ENCODE measurements around the gene HMMR. TPM values are rescaled to one million over a fixed set of nuclear protein-coding genes. Genes with fewer than 3 reads are reported as not detected.

HMMR gene
- total and polyA plus RNA-seq, 2 of the 4 experiments (the other 2 are of a cell fraction), result 13.0 to 24.6 TPM

DNA sequence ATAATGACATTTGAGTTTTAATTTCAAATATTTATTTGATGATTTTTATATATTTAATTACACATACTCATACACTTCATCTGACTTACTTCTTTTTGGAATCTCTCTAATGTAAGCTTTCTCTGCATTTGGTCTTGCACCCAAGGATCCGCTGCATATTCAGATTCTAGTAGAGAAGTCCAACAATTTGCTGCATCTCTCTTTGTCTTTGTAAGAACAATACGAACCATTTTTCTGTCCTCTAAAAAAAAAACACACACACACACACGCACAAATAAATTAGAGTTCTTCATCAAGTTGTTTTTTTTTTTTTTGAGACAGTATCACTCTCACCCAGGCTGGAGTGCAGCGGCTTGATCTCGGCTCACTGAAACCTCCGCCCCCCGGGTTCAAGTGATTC lies 3.6 kb upstream of the HMMR start:
- ChIA-PET CTCF (no interaction called here), POLR2A (ENCODE audit: unreplicated experiment) (no interaction called here)
- Histone ChIP-seq H4K5ac (ENCODE audit: low read depth, low read length) (no peak overlapping the region), H3K4me3 (ENCODE audit: insufficient read depth, low read depth, low read length) (no peak overlapping the region), H2BK120ac (ENCODE audit: low read depth, low read length) (no peak overlapping the region), H2AK5ac (ENCODE audit: low read depth, low read length) (no peak overlapping the region), H3K9ac (ENCODE audit: low read depth, low read length) (no peak overlapping the region), H3K9me3 (ENCODE audit: control insufficient read depth, insufficient read depth, low read length) (no peaks in the 10 kb centered on the region), H2BK20ac (ENCODE audit: low read depth, low read length) (no peak overlapping the region), H2AFZ (replicated peaks; ENCODE audit: low read length, poor library complexity) (no peak overlapping the region), H3K23ac (ENCODE audit: low read depth, low read length) (no peak overlapping the region), H3K56ac (ENCODE audit: extremely low read depth, insufficient read depth, low read length) (no peak overlapping the region), H3K4me1 (ENCODE audit: control insufficient read depth, insufficient read depth, low read length) (no peaks in the 10 kb centered on the region), H3K4ac (ENCODE audit: low read depth, low read length) (no peak overlapping the region), H3K4me2 (ENCODE audit: low read depth, low read length) (no peak overlapping the region), H3K27ac (ENCODE audit: insufficient read depth, low read length) (no peak overlapping the region), H3K18ac (ENCODE audit: low read depth, low read length) (no peak overlapping the region), H2BK15ac (ENCODE audit: low read depth, low read length) (no peak overlapping the region), H4K91ac (ENCODE audit: insufficient read depth, low read depth, low read length) (no peak overlapping the region), H4K20me1 (ENCODE audit: insufficient read depth, low read length) (no peaks in the 10 kb centered on the region), H3K14ac (replicated peaks; ENCODE audit: low read depth, low read length) (no peak overlapping the region), H2BK5ac (ENCODE audit: low read depth, low read length, poor library complexity, severe bottlenecking) (no peak overlapping the region), H3K36me3 (ENCODE audit: control insufficient read depth, insufficient read depth, low read length) (peaks cover 5% of the 10 kb centered on the region; the same call in 1 of the 2 replicates), H3K79me1 (ENCODE audit: low read depth in 1 of 2, low read length in 2 of 2) (peaks cover 14% of the 10 kb centered on the region in 2 experiments; a peak in 1 of 4 replicates), H3K27me3 (ENCODE audit: control insufficient read depth, insufficient read depth, low read length) (no peaks in the 10 kb centered on the region), H3K9me1 (ENCODE audit: insufficient read depth, low read length) (no peaks in the 10 kb centered on the region), H2AK9ac (replicated peaks; ENCODE audit: low read depth, low read length, poor library complexity) (no peak overlapping the region), H4K8ac (ENCODE audit: low read depth in 2 of 2, low read length in 2 of 2) (no peak overlapping the region)
- DNase-seq, result no peak
- no CpG with 5 or more reads among the region's 7 CpGs for WGBS, 2 experiments (ENCODE audit: extremely low coverage in 2 of 2, insufficient read length in 1 of 2)
- ATAC-seq (ENCODE audit: low read depth), result no peak
- intact Hi-C loops (cut with micrococcal nuclease), result no loop called here
- TF ChIP-seq CEBPB (IDR thresholded peaks at IDR 0.05; ENCODE audit: low read depth, low read length) (no peak), SMC3 (IDR thresholded peaks at IDR 0.05; ENCODE audit: low read depth, low read length) (no peak), RFX5 (IDR thresholded peaks at IDR 0.05; ENCODE audit: low read depth, low read length) (no peak), RAD21 (IDR thresholded peaks at IDR 0.05; ENCODE audit: low read length) (no peak), MAFK (IDR thresholded peaks at IDR 0.05; ENCODE audit: low read depth, low read length) (no peak), BHLHE40 (IDR thresholded peaks at IDR 0.05; ENCODE audit: low read depth, low read length) (no peak), POLR2A (IDR thresholded peaks at IDR 0.05; ENCODE audit: low read depth, low read length) (no peak), CHD1 (IDR thresholded peaks at IDR 0.05; ENCODE audit: low read depth, low read length) (no peak), MXI1 (IDR thresholded peaks at IDR 0.05; ENCODE audit: borderline replicate concordance, low read depth, low read length) (no peak), NFE2L2 (IDR thresholded peaks at IDR 0.05; ENCODE audit: low read depth, low read length) (no peak), FOS (IDR thresholded peaks at IDR 0.05; ENCODE audit: low read depth, low read length) (no peak), RCOR1 (IDR thresholded peaks at IDR 0.05; ENCODE audit: insufficient replicate concordance, low read length) (no peak)
- TF ChIP-seq, protein P1, sequence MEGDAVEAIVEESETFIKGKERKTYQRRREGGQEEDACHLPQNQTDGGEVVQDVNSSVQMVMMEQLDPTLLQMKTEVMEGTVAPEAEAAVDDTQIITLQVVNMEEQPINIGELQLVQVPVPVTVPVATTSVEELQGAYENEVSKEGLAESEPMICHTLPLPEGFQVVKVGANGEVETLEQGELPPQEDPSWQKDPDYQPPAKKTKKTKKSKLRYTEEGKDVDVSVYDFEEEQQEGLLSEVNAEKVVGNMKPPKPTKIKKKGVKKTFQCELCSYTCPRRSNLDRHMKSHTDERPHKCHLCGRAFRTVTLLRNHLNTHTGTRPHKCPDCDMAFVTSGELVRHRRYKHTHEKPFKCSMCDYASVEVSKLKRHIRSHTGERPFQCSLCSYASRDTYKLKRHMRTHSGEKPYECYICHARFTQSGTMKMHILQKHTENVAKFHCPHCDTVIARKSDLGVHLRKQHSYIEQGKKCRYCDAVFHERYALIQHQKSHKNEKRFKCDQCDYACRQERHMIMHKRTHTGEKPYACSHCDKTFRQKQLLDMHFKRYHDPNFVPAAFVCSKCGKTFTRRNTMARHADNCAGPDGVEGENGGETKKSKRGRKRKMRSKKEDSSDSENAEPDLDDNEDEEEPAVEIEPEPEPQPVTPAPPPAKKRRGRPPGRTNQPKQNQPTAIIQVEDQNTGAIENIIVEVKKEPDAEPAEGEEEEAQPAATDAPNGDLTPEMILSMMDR (conservative IDR thresholded peaks at IDR 0.05; ENCODE audit: low read depth, low read length), result no peak
- TF ChIP-seq, protein P2, sequence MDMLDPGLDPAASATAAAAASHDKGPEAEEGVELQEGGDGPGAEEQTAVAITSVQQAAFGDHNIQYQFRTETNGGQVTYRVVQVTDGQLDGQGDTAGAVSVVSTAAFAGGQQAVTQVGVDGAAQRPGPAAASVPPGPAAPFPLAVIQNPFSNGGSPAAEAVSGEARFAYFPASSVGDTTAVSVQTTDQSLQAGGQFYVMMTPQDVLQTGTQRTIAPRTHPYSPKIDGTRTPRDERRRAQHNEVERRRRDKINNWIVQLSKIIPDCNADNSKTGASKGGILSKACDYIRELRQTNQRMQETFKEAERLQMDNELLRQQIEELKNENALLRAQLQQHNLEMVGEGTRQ (IDR thresholded peaks at IDR 0.05; ENCODE audit: low read depth, low read length), result no peak
- TF ChIP-seq, protein P3, sequence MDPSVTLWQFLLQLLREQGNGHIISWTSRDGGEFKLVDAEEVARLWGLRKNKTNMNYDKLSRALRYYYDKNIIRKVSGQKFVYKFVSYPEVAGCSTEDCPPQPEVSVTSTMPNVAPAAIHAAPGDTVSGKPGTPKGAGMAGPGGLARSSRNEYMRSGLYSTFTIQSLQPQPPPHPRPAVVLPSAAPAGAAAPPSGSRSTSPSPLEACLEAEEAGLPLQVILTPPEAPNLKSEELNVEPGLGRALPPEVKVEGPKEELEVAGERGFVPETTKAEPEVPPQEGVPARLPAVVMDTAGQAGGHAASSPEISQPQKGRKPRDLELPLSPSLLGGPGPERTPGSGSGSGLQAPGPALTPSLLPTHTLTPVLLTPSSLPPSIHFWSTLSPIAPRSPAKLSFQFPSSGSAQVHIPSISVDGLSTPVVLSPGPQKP (IDR thresholded peaks at IDR 0.05; ENCODE audit: borderline replicate concordance, low read depth, low read length), result no peak
- BruUV-seq (replicated peaks), result no TSS peak
- in situ Hi-C loops (cut with MboI; ENCODE audit: low sequenced_read_pairs), result no loop called here
- dilution Hi-C loops (cut with HindIII; ENCODE audit: low sequenced_read_pairs, unreplicated experiment), result no loop called here

Measured in IMR-90 (cell line).